Panc1 (cell line): ENCODE data around the gene BACE1. TPM values are rescaled to one million over a fixed set of nuclear protein-coding genes. Genes with fewer than 3 reads are reported as not detected.

ENCODE experiments used
- ATAC-seq: fragments of 200-7000 bp; cut with Tn5 transposase; 2 replicates; pipeline ENCODE4 v1.9.1; 2020; ENCODE audit warnings: mild to moderate bottlenecking, moderate library complexity
- BruUV-seq: library from RNA; stranded (reverse); fragments of 400-500 nt; replicated peaks from 2 replicates; lab custom pipeline; 2021; lab: Mats Ljungman, UMichigan
- CTCF ChIA-PET: fragments of 300-600 bp; sonication (Branson Sonifier 250); formaldehyde crosslinking; loops from one replicate; lab custom pipeline; 2022; ENCODE audit warnings: antibody characterized with exemption; lab: Charles Lee
- POLR2A ChIA-PET: fragments of 300-600 bp; sonication (Branson Sonifier 250); formaldehyde crosslinking; loops from one replicate; lab custom pipeline; 2022; ENCODE audit warnings: antibody characterized with exemption; lab: Charles Lee
- DNase-seq: peaks from one replicate; pipeline ENCODE4 v3.0.0-alpha.2; 2010; ENCODE audit warnings: low read depth, low spot score
- H3K27ac ChIP-seq: 2 replicates; pipeline ENCODE4 v1.5.1; 2011; ENCODE audit warnings: mild to moderate bottlenecking, low read length, inconsistent platforms
- H3K27me3 ChIP-seq: fragments of 200-500 bp; sonication (Bioruptor generic); 2 replicates; pipeline ENCODE4 v1.6.0; 2014; ENCODE audit warnings: low read length, inconsistent platforms; ENCODE audit not compliant: control insufficient read depth, insufficient read depth
- H3K36me3 ChIP-seq: fragments of 200-500 bp; sonication (Bioruptor generic); 2 replicates; pipeline ENCODE4 v1.5.1; 2014; ENCODE audit warnings: inconsistent platforms, mild to moderate bottlenecking, low read length, moderate library complexity; ENCODE audit not compliant: control insufficient read depth, insufficient read depth
- H3K4me1 ChIP-seq: 2 replicates; pipeline ENCODE4 v1.5.1; 2011; ENCODE audit warnings: inconsistent platforms, mild to moderate bottlenecking, low read length, moderate library complexity; ENCODE audit not compliant: control insufficient read depth, insufficient read depth
- H3K4me3 ChIP-seq, 2 experiments: 2 replicates each; pipeline ENCODE4 v1.5.1; 2011 to 2012; ENCODE audit warnings: low read depth in 2 of 2, low read length in 2 of 2, mild to moderate bottlenecking in 2 of 2, inconsistent platforms in 1 of 2, moderate library complexity in 1 of 2
- H3K9me3 ChIP-seq: fragments of 200-500 bp; sonication (Bioruptor generic); 2 replicates; pipeline ENCODE4 v1.5.1; 2014; ENCODE audit warnings: low read depth, mild to moderate bottlenecking, inconsistent platforms, low read length, moderate library complexity; ENCODE audit not compliant: control insufficient read depth, insufficient read depth
- POLR2AphosphoS5 ChIP-seq: IDR thresholded peaks from 2 replicates; pipeline ENCODE4 v1.6.1; 2012; ENCODE audit warnings: mild to moderate bottlenecking, low read depth, low read length, moderate library complexity
- SIN3A ChIP-seq: IDR thresholded peaks from 2 replicates; pipeline ENCODE4 v1.6.1; 2012; ENCODE audit warnings: low read depth, mild to moderate bottlenecking, low read length, moderate library complexity, borderline replicate concordance; ENCODE audit not compliant: insufficient read depth
- TCF7L2 ChIP-seq: IDR thresholded peaks from 2 replicates; pipeline ENCODE4 v1.6.1; 2011; ENCODE audit warnings: mild to moderate bottlenecking, low read depth, low read length, inconsistent platforms
- in situ Hi-C: cut with HindIII; loops from 2 replicates; pipeline ENCODE4 v1.10.0; 2016; ENCODE audit warnings: low sequenced_read_pairs, low pct_unique_long_range_greater_than_20kb
- intact Hi-C: fragments of 100-400 bp; cut with micrococcal nuclease; formaldehyde crosslinking; loops from one replicate; pipeline ENCODE4 v1.10.0; 2022; ENCODE audit not compliant: unreplicated experiment
- total RNA-seq: library from RNA; stranded (reverse); gene quantifications from one replicate; pipeline ENCODE4 v1.2.1, GENCODE V29; 2021; ENCODE audit not compliant: unreplicated experiment
- TF ChIP-seq, protein P1 (sequence below): fragments of 450-650 bp; IDR thresholded peaks from 2 replicates; pipeline ENCODE4 v1.5.1; 2017; ENCODE audit warnings: mild to moderate bottlenecking
- TF ChIP-seq, protein P2 (sequence below), 2 experiments: IDR thresholded peaks; 2 replicates each; pipeline ENCODE4 v1.6.1; 2011 to 2012; ENCODE audit warnings: low read depth in 2 of 2, control low read depth in 1 of 2, low read length in 1 of 2, mild to moderate bottlenecking in 1 of 2, moderate library complexity in 1 of 2; ENCODE audit not compliant: insufficient read depth in 1 of 2

BACE1 gene
- total RNA-seq, 1 experiment from 2014 or later, result 4.9 TPM

DNA sequence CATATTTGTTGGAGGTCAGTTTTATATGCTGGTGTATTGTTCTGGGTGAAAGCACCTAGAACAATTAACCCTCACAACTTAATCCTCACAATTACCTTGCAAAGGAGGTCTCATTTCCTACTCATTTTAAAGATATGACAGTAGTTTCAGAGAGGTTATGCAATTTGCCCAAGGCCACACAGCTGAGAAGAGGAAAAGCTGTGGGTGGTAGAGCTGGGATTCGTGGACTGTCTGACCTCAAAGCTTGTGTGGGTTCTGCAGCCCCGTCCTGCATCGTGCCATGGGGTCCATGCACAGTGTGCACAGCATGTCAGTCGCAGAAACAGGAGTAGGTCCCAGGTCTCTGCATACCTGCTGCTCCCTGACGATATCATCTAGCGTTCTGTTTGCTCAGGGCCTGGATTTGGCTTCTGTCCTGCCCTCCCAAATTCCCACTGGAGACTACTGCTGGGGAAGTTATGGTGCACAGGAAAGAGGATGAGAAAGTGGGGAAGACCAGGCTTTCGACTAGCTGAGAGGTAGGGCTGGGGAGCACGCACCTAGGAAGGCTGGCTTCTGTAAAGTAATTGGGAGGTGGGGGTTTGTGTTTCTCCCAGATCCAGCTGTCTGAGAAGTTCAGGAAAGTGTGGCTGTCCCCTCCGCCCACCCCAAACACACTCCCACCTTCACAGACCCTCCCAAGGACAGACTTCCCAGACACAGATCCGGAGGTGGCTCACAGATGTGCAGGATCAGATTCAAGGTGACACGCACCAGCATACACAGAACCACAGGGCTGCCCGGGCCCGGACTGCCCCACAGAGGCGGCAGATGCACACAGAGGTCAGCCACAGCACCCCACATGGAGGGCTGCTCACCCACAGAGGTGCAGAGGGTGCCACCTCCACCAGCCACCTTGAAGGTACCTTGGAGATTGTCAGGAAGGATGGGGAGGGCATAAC lies 2.0 kb downstream of the BACE1 start:
- TF ChIP-seq SIN3A, result no peak
- TF ChIP-seq, protein P1, sequence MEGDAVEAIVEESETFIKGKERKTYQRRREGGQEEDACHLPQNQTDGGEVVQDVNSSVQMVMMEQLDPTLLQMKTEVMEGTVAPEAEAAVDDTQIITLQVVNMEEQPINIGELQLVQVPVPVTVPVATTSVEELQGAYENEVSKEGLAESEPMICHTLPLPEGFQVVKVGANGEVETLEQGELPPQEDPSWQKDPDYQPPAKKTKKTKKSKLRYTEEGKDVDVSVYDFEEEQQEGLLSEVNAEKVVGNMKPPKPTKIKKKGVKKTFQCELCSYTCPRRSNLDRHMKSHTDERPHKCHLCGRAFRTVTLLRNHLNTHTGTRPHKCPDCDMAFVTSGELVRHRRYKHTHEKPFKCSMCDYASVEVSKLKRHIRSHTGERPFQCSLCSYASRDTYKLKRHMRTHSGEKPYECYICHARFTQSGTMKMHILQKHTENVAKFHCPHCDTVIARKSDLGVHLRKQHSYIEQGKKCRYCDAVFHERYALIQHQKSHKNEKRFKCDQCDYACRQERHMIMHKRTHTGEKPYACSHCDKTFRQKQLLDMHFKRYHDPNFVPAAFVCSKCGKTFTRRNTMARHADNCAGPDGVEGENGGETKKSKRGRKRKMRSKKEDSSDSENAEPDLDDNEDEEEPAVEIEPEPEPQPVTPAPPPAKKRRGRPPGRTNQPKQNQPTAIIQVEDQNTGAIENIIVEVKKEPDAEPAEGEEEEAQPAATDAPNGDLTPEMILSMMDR, result no peak
- no peak for TF ChIP-seq POLR2AphosphoS5
- no peak for TF ChIP-seq TCF7L2
- TF ChIP-seq, protein P2, sequence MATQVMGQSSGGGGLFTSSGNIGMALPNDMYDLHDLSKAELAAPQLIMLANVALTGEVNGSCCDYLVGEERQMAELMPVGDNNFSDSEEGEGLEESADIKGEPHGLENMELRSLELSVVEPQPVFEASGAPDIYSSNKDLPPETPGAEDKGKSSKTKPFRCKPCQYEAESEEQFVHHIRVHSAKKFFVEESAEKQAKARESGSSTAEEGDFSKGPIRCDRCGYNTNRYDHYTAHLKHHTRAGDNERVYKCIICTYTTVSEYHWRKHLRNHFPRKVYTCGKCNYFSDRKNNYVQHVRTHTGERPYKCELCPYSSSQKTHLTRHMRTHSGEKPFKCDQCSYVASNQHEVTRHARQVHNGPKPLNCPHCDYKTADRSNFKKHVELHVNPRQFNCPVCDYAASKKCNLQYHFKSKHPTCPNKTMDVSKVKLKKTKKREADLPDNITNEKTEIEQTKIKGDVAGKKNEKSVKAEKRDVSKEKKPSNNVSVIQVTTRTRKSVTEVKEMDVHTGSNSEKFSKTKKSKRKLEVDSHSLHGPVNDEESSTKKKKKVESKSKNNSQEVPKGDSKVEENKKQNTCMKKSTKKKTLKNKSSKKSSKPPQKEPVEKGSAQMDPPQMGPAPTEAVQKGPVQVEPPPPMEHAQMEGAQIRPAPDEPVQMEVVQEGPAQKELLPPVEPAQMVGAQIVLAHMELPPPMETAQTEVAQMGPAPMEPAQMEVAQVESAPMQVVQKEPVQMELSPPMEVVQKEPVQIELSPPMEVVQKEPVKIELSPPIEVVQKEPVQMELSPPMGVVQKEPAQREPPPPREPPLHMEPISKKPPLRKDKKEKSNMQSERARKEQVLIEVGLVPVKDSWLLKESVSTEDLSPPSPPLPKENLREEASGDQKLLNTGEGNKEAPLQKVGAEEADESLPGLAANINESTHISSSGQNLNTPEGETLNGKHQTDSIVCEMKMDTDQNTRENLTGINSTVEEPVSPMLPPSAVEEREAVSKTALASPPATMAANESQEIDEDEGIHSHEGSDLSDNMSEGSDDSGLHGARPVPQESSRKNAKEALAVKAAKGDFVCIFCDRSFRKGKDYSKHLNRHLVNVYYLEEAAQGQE (IDR thresholded peaks at IDR 0.05; ENCODE audit: insufficient read depth in 1 of 2, low read depth in 2 of 2, low read length in 1 of 2), result no peak
- DNase-seq (no peak), ATAC-seq (no peak)
- POLR2A ChIA-PET, result no interaction called here
- no peaks in the 10 kb centered on the region for H3K27me3 ChIP-seq
- in situ Hi-C loops, result no loop called here
- H3K4me3 ChIP-seq, result no peak overlapping the region
- no peak overlapping the region for H3K27ac ChIP-seq
- H3K36me3 ChIP-seq, result no peaks in the 10 kb centered on the region
- CTCF ChIA-PET, result interaction anchor here (0.5 to 0.6 kb wide), 2 partner anchors 31 to 63 kb away, joined by 3 to 5 read pairs; no protein-coding TSS in a partner anchor
- peaks cover 11% of the 10 kb centered on the region for H3K4me1 ChIP-seq
- BruUV-seq, result no TSS peak
- no peaks in the 10 kb centered on the region for H3K9me3 ChIP-seq
- intact Hi-C loops, result no loop called here

DNA sequence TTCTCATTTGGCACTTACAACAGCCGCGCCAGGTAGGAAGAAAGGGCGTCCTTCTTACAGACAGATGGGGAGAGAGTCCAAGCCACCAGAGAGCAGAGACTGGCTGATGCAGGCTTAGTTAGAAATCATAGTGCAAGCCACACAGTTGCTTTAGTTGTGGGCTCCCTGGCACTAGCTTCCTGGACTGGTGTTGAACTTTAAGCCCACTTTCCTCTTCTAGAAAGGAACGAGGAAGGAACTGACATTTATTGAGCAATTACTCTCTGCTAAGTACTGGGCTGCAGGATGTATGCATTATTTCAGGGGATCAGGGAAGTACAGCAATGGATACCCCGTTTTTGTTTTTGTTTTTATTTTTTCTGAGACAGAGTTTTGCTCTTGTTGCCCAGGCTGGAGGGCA lies 3.0 kb downstream of the BACE1 start:
- DNase-seq, result no peak
- POLR2A ChIA-PET, result interaction anchor here (0.6 kb wide), 1 partner anchor 14 kb away, joined by 3 read pairs; the partner anchor contains the start of gene CEP164
- no peaks in the 10 kb centered on the region for H3K27me3 ChIP-seq
- H3K36me3 ChIP-seq, result no peaks in the 10 kb centered on the region
- CTCF ChIA-PET, result no interaction called here
- no TSS peak for BruUV-seq
- peaks cover 11% of the 10 kb centered on the region for H3K4me1 ChIP-seq
- in situ Hi-C loops, result no loop called here
- intact Hi-C loops, result no loop called here
- no peak for ATAC-seq
- H3K4me3 ChIP-seq, result no peak overlapping the region
- H3K27ac ChIP-seq, result no peak overlapping the region
- TF ChIP-seq, protein P2 (IDR thresholded peaks at IDR 0.05; ENCODE audit: insufficient read depth in 1 of 2, low read depth in 2 of 2, low read length in 1 of 2), result no peak
- TF ChIP-seq POLR2AphosphoS5, result no peak
- TF ChIP-seq SIN3A, result no peak
- no peak for TF ChIP-seq TCF7L2
- TF ChIP-seq, protein P1, result no peak
- no peaks in the 10 kb centered on the region for H3K9me3 ChIP-seq
